HG03460 (cell line): ENCODE results near the gene PLXDC1.

ENCODE experiments used
- ATAC-seq: cut with Tn5 transposase; IDR thresholded peaks from one replicate; pipeline ENCODE4 v1.9.1; 2021; ENCODE audit not compliant: unreplicated experiment

The PLXDC1 gene

GRCh38 chr17:39018267-39019134 lies 132.9 kb downstream of the PLXDC1 start:
- no peak for ATAC-seq

GRCh38 chr17:39016193-39017153 lies 135.0 kb downstream of the PLXDC1 start:
- no peak for ATAC-seq

- no peak for ATAC-seq
Measured at GRCh38 chr17:39015546-39015935, 135.9 kb downstream of the PLXDC1 start.

- no peak for ATAC-seq
Measured at GRCh38 chr17:39014795-39015545, 136.5 kb downstream of the PLXDC1 start.

GRCh38 chr17:39014044-39014794 lies 137.2 kb downstream of the PLXDC1 start:
- ATAC-seq = no peak
